Endothelial cell of umbilical vein (primary cell): Measurements from ENCODE around the gene C5AR1.

ENCODE experiments used
- CTCF ChIP-seq, 2 donors: IDR thresholded peaks; 1 replicate in 1 of 2; 2 replicates in 1 of 2; pipeline ENCODE4 v1.5.1; 2011; ENCODE audit warnings: low read length in 2 of 2, mild to moderate bottlenecking in 2 of 2, moderate library complexity in 2 of 2, control low read depth in 1 of 2, inconsistent platforms in 1 of 2, low read depth in 1 of 2; ENCODE audit not compliant: insufficient read depth in 1 of 2; ENCODE audit errors: extremely low read depth in 1 of 2
- EZH2 ChIP-seq: IDR thresholded peaks from 2 replicates; pipeline ENCODE4 v1.6.1; 2012; ENCODE audit warnings: borderline replicate concordance, low read depth, mild to moderate bottlenecking, moderate library complexity, low read length, inconsistent platforms; ENCODE audit not compliant: severe bottlenecking
- FOS ChIP-seq: IDR thresholded peaks from 2 replicates; pipeline ENCODE4 v1.6.1; 2011; ENCODE audit warnings: mild to moderate bottlenecking, low read length, moderate library complexity, borderline replicate concordance; ENCODE audit not compliant: insufficient read depth
- GATA2 ChIP-seq: IDR thresholded peaks from 2 replicates; pipeline ENCODE4 v1.7.0; 2011; ENCODE audit warnings: low read depth, mild to moderate bottlenecking, moderate library complexity, mixed read lengths, low read length; ENCODE audit not compliant: insufficient read length, insufficient read depth
- JUN ChIP-seq: IDR thresholded peaks from 2 replicates; pipeline ENCODE4 v1.6.1; 2011; ENCODE audit warnings: borderline replicate concordance, low read depth; ENCODE audit not compliant: insufficient read length, insufficient read depth
- MYC ChIP-seq: IDR thresholded peaks from one replicate; pipeline ENCODE4 v1.6.1; 2011; ENCODE audit warnings: mild to moderate bottlenecking, low read depth, low read length
- POLR2A ChIP-seq: IDR thresholded peaks from 2 replicates; pipeline ENCODE4 v1.6.1; 2012; ENCODE audit warnings: low read depth, mild to moderate bottlenecking, control low read depth, low read length
- POLR2AphosphoS5 ChIP-seq: IDR thresholded peaks from 2 replicates; pipeline ENCODE4 v1.6.1; 2012; ENCODE audit warnings: low read depth, mild to moderate bottlenecking, control low read depth, low read length, moderate library complexity; ENCODE audit not compliant: insufficient read depth
- TF ChIP-seq, protein P1 (sequence below): IDR thresholded peaks from 2 replicates; pipeline ENCODE4 v1.6.1; 2011; ENCODE audit not compliant: insufficient read depth, insufficient read length

DNA sequence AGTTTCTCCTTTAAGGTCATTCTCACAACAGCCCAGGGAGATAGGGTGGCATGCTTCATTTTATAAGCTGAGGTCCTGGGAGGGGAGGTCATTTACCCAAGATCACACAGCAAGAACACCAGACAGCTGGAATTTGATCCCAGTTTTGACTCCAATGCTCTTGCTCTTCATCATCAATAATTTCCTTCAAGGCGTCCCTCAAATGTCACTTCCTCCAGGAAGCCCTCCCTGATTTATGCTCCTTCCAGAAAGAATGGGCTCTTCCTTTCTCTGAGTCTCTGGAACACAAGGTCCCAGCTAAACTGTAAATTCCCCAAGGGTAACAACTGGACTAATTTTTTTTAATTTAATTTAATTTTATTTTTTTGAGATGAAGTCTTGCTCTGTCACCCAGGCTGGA, 34.8 kb downstream of the C5AR1 start:
- TF ChIP-seq CTCF (IDR thresholded peaks at IDR 0.05; ENCODE audit: extremely low read depth in 1 of 2, insufficient read depth in 1 of 2, low read depth in 1 of 2, low read length in 2 of 2) (no peak), EZH2 (no peak), POLR2A (no peak), POLR2AphosphoS5 (no peak), GATA2 (no peak), MYC (no peak), FOS (no peak), JUN (no peak)
- TF ChIP-seq, protein P1, sequence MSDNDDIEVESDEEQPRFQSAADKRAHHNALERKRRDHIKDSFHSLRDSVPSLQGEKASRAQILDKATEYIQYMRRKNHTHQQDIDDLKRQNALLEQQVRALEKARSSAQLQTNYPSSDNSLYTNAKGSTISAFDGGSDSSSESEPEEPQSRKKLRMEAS, result no peak
